ENCODE data around the gene NECTIN4. TPM values are rescaled to one million over a fixed set of nuclear protein-coding genes. Genes with fewer than 3 reads are reported as not detected.

NECTIN4 gene
- total and polyA plus RNA-seq, 8 donors, result 5.6 to 11.2 (median 9.3) TPM

DNA sequence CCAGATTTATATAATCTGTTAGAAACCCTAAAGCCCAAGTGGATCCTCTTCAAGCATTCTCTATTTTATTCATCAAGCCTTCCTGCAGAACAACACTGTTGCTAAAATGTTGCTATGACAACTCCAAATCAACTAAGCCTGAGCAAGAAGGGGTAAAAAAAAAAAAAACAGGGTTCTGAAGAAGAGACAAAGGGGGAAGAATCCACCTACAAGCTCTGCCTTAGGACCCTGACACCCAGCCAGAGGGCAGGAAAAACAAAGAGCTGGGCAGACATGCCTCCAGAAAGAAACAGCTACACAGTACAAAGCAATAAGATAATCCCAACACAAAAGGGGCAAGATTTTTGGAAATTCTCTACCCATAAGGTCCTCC lies 44.8 kb downstream of the NECTIN4 start:
- Histone ChIP-seq H3K27me3 (no peaks in the 10 kb centered on the region), H3K27ac (peak overlapping the region; percentile 97 to 99), H3K4me3 (peak overlapping the region; percentile 86 to 99), H3K36me3 (peaks cover 0 to 55% of the 10 kb centered on the region in 2 donors), H3K4me1 (peaks cover 12 to 54% of the 10 kb centered on the region in 2 donors), H3K9me3 (no peaks in the 10 kb centered on the region)
- TF ChIP-seq CTCF (IDR thresholded peaks at IDR 0.05), result no peak
- ATAC-seq, result no peak
- DNase-seq, result peak in 1 of 4 donors; percentile 11
- intact Hi-C loops (cut with DNase I), result no loop called here

DNA sequence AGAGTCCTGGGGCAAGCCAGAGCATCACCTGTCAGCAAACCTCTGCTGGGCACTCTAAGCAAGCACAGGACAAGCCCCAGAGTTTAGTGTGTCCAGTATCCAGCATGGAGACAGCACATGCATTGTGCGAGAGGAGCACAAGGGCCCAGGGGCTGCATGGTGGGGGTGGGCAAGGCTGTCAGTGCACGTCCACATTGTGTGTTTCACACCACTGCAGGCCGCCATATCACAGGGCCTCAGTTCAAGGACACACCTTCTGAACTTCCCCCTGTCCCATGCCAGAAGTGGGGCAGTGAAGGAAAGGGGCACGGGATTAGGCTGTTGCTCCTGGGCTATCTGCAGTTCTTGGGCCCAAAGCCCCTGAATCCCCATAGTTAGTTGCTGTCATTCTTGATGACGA lies 49.8 kb downstream of the NECTIN4 start:
- intact Hi-C loops (cut with DNase I), result no loop called here
- Histone ChIP-seq H3K9me3 (no peaks in the 10 kb centered on the region), H3K4me1 (peaks cover 11 to 48% of the 10 kb centered on the region in 2 donors), H3K27me3 (no peaks in the 10 kb centered on the region), H3K4me3 (no peak overlapping the region), H3K27ac (peak overlapping the region; percentile 13 to 66), H3K36me3 (peaks cover 0 to 54% of the 10 kb centered on the region in 2 donors)
- DNase-seq (no peak), ATAC-seq (no peak)
- TF ChIP-seq CTCF (IDR thresholded peaks at IDR 0.05), result no peak

- ATAC-seq (peak; percentile 2), DNase-seq (no peak)
- TF ChIP-seq CTCF (IDR thresholded peaks at IDR 0.05), result no peak
- H3K4me3 ChIP-seq, result peak overlapping the region; percentile 56 to 61
- intact Hi-C loops (cut with DNase I), result no loop called here
- H3K9me3 ChIP-seq, result no peaks in the 10 kb centered on the region
- no peaks in the 10 kb centered on the region for H3K27me3 ChIP-seq
- H3K36me3 ChIP-seq, result peaks cover 0 to 54% of the 10 kb centered on the region in 2 donors
- peaks cover 7 to 44% of the 10 kb centered on the region in 2 donors for H3K4me1 ChIP-seq
- H3K27ac ChIP-seq, result peak overlapping the region; percentile 13 to 66
Measured at GRCh38 chr1:161039154-161039545, 50.2 kb downstream of the NECTIN4 start.

DNA sequence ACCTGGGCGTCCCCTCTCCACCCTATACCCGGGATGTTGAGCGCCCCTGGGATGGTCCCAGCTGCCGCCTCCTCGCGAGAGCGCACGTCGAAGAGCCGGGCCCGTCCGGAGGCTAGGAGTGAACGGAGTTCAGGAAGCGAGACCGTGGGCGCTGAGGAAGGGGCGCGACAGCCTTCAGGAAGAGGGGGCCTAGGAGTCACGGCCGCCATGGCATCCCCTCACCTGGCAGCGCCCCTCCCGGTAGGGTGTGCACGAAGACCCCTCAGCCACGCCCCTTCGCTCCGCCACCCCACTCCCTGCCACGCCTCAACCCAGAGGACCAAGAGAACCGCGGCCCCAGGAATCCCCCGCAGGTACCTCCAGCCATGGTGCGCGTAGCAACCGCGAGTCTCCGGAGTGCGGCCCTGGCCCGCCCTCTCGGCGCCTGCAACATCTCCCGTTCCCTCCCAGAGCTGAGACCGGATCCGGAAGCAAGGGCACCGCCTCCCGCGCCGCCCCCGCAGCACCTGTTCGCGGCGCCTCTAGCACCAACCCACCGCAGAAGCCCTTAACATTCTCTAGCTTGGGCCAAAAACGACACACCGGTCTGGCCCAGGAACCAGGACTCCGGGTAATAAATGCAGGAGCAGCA lies 50.7 kb downstream of the NECTIN4 start, which contains the start of gene TSTD1:
Gene TSTD1, minus strand, starts transcription at position 442 of the 631 bp plus-strand sequence. Its CDS starts 75 bp downstream, at position 367.
- H3K27ac ChIP-seq, result peak within 1 kb of the TSS; percentile 13 to 66
- DNase-seq (peak in 3 of 4 donors; percentile 80 to 93 (median 84)), ATAC-seq (peak; percentile 96)
- no peak for TF ChIP-seq CTCF (IDR thresholded peaks at IDR 0.05)
- intact Hi-C loops (cut with DNase I), result no loop called here
- no peaks in the 10 kb centered on the region for H3K27me3 ChIP-seq
- H3K4me1 ChIP-seq, result peaks cover 2 to 38% of the 10 kb centered on the region in 2 donors
- H3K4me3 ChIP-seq, result peak within 1 kb of the TSS; percentile 56 to 61
- peaks cover 0 to 54% of the 10 kb centered on the region in 2 donors for H3K36me3 ChIP-seq
- H3K9me3 ChIP-seq, result no peaks in the 10 kb centered on the region

DNA sequence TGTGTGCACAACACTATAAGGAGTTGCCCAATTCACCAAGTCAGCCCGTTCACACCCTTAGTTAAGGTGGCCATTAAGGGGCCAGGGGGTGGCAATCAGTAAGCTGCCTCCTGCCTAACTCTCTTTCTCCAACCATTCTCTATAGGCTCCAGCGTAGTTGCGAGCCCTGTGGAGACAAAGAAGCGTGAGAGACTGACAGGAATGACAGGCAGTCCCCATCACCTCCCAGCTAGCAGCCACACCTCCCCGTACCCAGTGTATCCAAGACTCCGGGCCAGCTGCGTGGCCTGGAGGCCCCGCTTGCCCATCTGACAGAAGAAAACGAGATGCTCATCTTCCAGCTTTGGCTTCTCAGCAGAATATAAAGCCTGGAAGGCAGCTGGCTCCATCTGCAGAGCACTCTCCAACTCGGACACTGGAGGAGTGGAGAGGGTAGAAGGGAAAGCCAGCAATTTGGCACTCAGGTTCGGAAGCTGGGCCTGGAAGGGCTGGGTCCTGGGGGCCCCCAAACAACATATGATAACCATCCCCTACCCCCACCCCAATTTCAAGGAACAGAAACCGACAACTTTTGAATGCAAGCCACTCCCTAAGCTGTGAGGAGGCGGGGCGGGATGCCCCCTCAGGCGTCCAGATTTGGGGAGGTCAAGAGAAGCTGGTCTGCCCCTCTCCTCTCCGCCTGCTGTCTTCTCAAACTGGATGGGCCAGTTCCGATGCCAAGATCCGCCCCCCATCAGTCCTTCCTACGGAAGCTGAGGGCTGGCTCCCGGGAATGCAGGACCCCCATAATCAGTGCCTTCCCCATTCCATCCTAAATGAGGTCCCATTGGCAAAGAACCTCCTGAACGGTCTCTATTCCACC lies 51.5 kb downstream of the NECTIN4 start:
- Histone ChIP-seq H3K4me1 (peaks cover 2 to 34% of the 10 kb centered on the region in 2 donors), H3K36me3 (peaks cover 0 to 51% of the 10 kb centered on the region in 2 donors), H3K9me3 (no peaks in the 10 kb centered on the region), H3K27ac (peak overlapping the region in 1 of 2 donors; percentile 66), H3K4me3 (peak overlapping the region; percentile 56 to 61), H3K27me3 (no peaks in the 10 kb centered on the region)
- intact Hi-C loops (cut with DNase I), result no loop called here
- peak in 1 of 4 donors; percentile 40 for DNase-seq
- ATAC-seq, result peak; percentile 44
- no peak for TF ChIP-seq CTCF (IDR thresholded peaks at IDR 0.05)
